Measurements from ENCODE around the gene DCC. TPM values are rescaled to one million over a fixed set of nuclear protein-coding genes. Genes with fewer than 3 reads are reported as not detected.

The DCC gene
- total and polyA plus RNA-seq, 2 experiments from 2014 or later: 0.27 to 0.38 TPM

DNA sequence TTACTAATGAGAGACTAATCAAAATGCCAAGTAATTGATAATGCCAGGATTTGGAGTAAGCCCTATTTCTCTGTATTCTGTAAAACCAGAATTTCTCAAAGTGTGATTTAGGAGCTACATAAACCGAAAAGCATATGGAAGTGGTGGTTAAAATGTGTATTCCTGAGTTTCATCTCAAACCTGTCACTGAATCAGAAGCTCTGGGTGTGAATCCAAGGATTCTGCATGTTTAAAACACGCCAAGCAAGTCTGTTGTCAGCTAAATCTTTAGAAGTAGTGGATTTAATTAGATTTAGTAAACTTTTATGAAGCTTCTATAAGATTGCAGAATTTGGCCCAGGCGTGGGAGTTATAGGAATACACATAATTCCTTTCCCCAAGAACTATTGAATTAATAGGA, 700.3 kb downstream of the DCC start:
- no peak overlapping the region for H3K27ac ChIP-seq
- TF ChIP-seq, protein P1, sequence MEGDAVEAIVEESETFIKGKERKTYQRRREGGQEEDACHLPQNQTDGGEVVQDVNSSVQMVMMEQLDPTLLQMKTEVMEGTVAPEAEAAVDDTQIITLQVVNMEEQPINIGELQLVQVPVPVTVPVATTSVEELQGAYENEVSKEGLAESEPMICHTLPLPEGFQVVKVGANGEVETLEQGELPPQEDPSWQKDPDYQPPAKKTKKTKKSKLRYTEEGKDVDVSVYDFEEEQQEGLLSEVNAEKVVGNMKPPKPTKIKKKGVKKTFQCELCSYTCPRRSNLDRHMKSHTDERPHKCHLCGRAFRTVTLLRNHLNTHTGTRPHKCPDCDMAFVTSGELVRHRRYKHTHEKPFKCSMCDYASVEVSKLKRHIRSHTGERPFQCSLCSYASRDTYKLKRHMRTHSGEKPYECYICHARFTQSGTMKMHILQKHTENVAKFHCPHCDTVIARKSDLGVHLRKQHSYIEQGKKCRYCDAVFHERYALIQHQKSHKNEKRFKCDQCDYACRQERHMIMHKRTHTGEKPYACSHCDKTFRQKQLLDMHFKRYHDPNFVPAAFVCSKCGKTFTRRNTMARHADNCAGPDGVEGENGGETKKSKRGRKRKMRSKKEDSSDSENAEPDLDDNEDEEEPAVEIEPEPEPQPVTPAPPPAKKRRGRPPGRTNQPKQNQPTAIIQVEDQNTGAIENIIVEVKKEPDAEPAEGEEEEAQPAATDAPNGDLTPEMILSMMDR (IDR thresholded peaks at IDR 0.05; ENCODE audit: low read depth, low read length): no peak
- no peaks in the 10 kb centered on the region for H3K9me3 ChIP-seq (ENCODE audit: low read depth)
- no peak overlapping the region for H3K4me3 ChIP-seq
- H3K36me3 ChIP-seq: no peaks in the 10 kb centered on the region
- no peak for DNase-seq (ENCODE audit: low read depth in 1 of 2, low spot score in 1 of 2)
- no peaks in the 10 kb centered on the region for H3K4me1 ChIP-seq (ENCODE audit: low read depth)
- no peaks in the 10 kb centered on the region for H3K27me3 ChIP-seq

- Histone ChIP-seq H3K36me3 (no peaks in the 10 kb centered on the region), H3K4me1 (ENCODE audit: low read depth) (no peaks in the 10 kb centered on the region), H3K9me3 (ENCODE audit: low read depth) (no peaks in the 10 kb centered on the region), H3K27ac (no peak overlapping the region), H3K27me3 (no peaks in the 10 kb centered on the region), H3K4me3 (no peak overlapping the region)
- TF ChIP-seq, protein P1 (IDR thresholded peaks at IDR 0.05; ENCODE audit: low read depth, low read length): no peak
- no peak for DNase-seq (ENCODE audit: low read depth in 1 of 2, low spot score in 1 of 2)
Observed at GRCh38 chr18:53056064-53056463, 716.1 kb downstream of the DCC start.

- H3K9me3 ChIP-seq (ENCODE audit: low read depth): no peaks in the 10 kb centered on the region
- DNase-seq (ENCODE audit: low read depth in 1 of 2, low spot score in 1 of 2): no peak
- TF ChIP-seq, protein P1 (IDR thresholded peaks at IDR 0.05; ENCODE audit: low read depth, low read length): no peak
- H3K27me3 ChIP-seq: no peaks in the 10 kb centered on the region
- no peak overlapping the region for H3K4me3 ChIP-seq
- H3K36me3 ChIP-seq: no peaks in the 10 kb centered on the region
- H3K4me1 ChIP-seq (ENCODE audit: low read depth): no peaks in the 10 kb centered on the region
- no peak overlapping the region for H3K27ac ChIP-seq
Observed at GRCh38 chr18:53070788-53071187, 730.8 kb downstream of the DCC start.

DNA sequence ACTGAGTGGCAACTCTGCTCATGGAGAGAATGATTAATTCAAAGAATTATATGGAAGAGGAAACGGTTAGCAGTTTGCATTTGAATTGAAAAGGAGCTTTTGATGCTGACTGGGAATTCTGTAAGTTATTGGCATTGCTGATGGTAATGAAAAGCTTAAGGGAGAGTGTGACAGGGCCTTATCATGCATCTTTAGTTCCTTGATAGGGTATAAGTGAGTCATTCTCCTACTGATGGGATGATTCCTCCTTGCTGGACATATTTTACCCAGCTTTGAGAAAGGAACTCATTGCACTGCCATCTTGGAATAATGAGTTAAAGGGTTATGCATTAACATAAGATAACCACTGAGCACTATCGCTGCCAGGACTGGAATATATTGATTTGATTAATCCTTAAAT, 740.7 kb downstream of the DCC start:
- TF ChIP-seq, protein P1 (IDR thresholded peaks at IDR 0.05; ENCODE audit: low read depth, low read length): no peak
- H3K27me3 ChIP-seq: no peaks in the 10 kb centered on the region

GRCh38 chr18:53093636-53094035, 753.6 kb downstream of the DCC start:
- H3K27me3 ChIP-seq: no peaks in the 10 kb centered on the region
- no peaks in the 10 kb centered on the region for H3K36me3 ChIP-seq
- H3K9me3 ChIP-seq (ENCODE audit: low read depth): no peaks in the 10 kb centered on the region
- no peak overlapping the region for H3K27ac ChIP-seq
- no peaks in the 10 kb centered on the region for H3K4me1 ChIP-seq (ENCODE audit: low read depth)
- H3K4me3 ChIP-seq: no peak overlapping the region
- no peak for DNase-seq (ENCODE audit: low read depth in 1 of 2, low spot score in 1 of 2)
- TF ChIP-seq, protein P1 (IDR thresholded peaks at IDR 0.05; ENCODE audit: low read depth, low read length): no peak

More for the DNA sequence above, 740.7 kb downstream of the DCC start:
- no peak overlapping the region for H3K27ac ChIP-seq
- no peaks in the 10 kb centered on the region for H3K9me3 ChIP-seq (ENCODE audit: low read depth)
- no peaks in the 10 kb centered on the region for H3K36me3 ChIP-seq
- H3K4me3 ChIP-seq: no peak overlapping the region
- no peak for DNase-seq (ENCODE audit: low read depth in 1 of 2, low spot score in 1 of 2)
- no peaks in the 10 kb centered on the region for H3K4me1 ChIP-seq (ENCODE audit: low read depth)
